Neural progenitor cell (in vitro differentiated cells): Measurements from ENCODE around the gene TMEM139. TPM values are rescaled to one million over a fixed set of nuclear protein-coding genes. Genes with fewer than 3 reads are reported as not detected.
"Not testable (repeated sequence)": the region's sequence is repeated elsewhere in the genome, so short reads cannot be mapped to it uniquely, and the experiment has no call there.

ENCODE experiments used
- DNase-seq: peaks from one replicate; pipeline ENCODE4 v3.0.0-alpha.2; 2016; ENCODE audit warnings: low spot score
- H2AFZ ChIP-seq: fragments of 200-600 bp; sonication (generic); replicated peaks from 2 replicates; pipeline ENCODE4 v1.6.1; 2016; ENCODE audit warnings: antibody characterized with exemption
- H3F3A ChIP-seq: fragments of 200-600 bp; sonication (generic); 2 replicates; pipeline ENCODE4 v1.6.1; 2016; ENCODE audit warnings: antibody characterized with exemption, low read depth
- H3K27ac ChIP-seq: fragments of 200-600 bp; sonication (generic); 2 replicates; pipeline ENCODE4 v1.5.1; 2016; ENCODE audit warnings: mild to moderate bottlenecking
- H3K27me3 ChIP-seq: fragments of 200-600 bp; sonication (generic); 2 replicates; pipeline ENCODE4 v1.6.1; 2016; ENCODE audit warnings: mild to moderate bottlenecking, moderate library complexity
- H3K36me3 ChIP-seq: fragments of 200-600 bp; sonication (generic); 2 replicates; pipeline ENCODE4 v1.5.1; 2016
- H3K4me1 ChIP-seq: fragments of 200-600 bp; sonication (generic); 2 replicates; pipeline ENCODE4 v1.6.1; 2016; ENCODE audit warnings: mixed run types
- H3K4me2 ChIP-seq: fragments of 200-600 bp; sonication (generic); 2 replicates; pipeline ENCODE4 v1.6.1; 2016
- H3K4me3 ChIP-seq: fragments of 200-600 bp; sonication (generic); 2 replicates; pipeline ENCODE4 v1.5.1; 2016
- H3K79me2 ChIP-seq: fragments of 200-600 bp; sonication (generic); 2 replicates; pipeline ENCODE4 v1.6.1; 2016; ENCODE audit warnings: low read depth
- H3K9ac ChIP-seq: fragments of 200-600 bp; sonication (generic); 2 replicates; pipeline ENCODE4 v1.6.1; 2016
- H3K9me3 ChIP-seq: fragments of 200-600 bp; sonication (generic); 2 replicates; pipeline ENCODE4 v1.5.1; 2016; ENCODE audit warnings: low read depth
- H4K20me1 ChIP-seq: fragments of 200-600 bp; sonication (generic); 2 replicates; pipeline ENCODE4 v1.6.1; 2016; ENCODE audit warnings: low read depth
- H3K27ac Mint-ChIP-seq: 3 replicates; pipeline ENCODE4 v1.8.0; 2021; ENCODE audit warnings: mixed read lengths
- H3K27me3 Mint-ChIP-seq: 2 replicates; pipeline ENCODE4 v1.8.0; 2022; ENCODE audit warnings: low read depth, mild to moderate bottlenecking, inconsistent platforms, moderate library complexity, mixed read lengths; ENCODE audit not compliant: insufficient read depth
- H3K36me3 Mint-ChIP-seq: 3 replicates; pipeline ENCODE4 v1.8.0; 2021; ENCODE audit warnings: mixed read lengths
- H3K4me1 Mint-ChIP-seq: 3 replicates; pipeline ENCODE4 v1.8.0; 2021; ENCODE audit warnings: mixed read lengths
- H3K4me3 Mint-ChIP-seq: 3 replicates; pipeline ENCODE4 v1.8.0; 2021; ENCODE audit warnings: mild to moderate bottlenecking, moderate library complexity, mixed read lengths
- H3K9me3 Mint-ChIP-seq: 3 replicates; pipeline ENCODE4 v1.8.0; 2020; ENCODE audit warnings: mixed read lengths
- EZH2 ChIP-seq: fragments of 200-600 bp; sonication (generic); IDR thresholded peaks from 2 replicates; pipeline ENCODE4 v1.6.1; 2017; ENCODE audit warnings: antibody characterized with exemption, mild to moderate bottlenecking, moderate library complexity
- EZH2phosphoT487 ChIP-seq: fragments of 200-600 bp; sonication (generic); IDR thresholded peaks from 2 replicates; pipeline ENCODE4 v1.6.1; 2017; ENCODE audit warnings: antibody characterized with exemption
- total RNA-seq: library from RNA; depleted of rRNA; stranded (reverse); fragments of >200 nt; gene quantifications from 2 replicates; pipeline ENCODE4 v1.2.3, GENCODE V29; 2015; ENCODE audit warnings: low replicate concordance
- TF ChIP-seq, protein P1 (sequence below): fragments of 200-600 bp; sonication (generic); IDR thresholded peaks from 2 replicates; pipeline ENCODE4 v1.5.1; 2017; ENCODE audit warnings: antibody characterized with exemption, mild to moderate bottlenecking

The TMEM139 gene
- total RNA-seq, 1 donor from 2014 or later, result 0.94 TPM

DNA sequence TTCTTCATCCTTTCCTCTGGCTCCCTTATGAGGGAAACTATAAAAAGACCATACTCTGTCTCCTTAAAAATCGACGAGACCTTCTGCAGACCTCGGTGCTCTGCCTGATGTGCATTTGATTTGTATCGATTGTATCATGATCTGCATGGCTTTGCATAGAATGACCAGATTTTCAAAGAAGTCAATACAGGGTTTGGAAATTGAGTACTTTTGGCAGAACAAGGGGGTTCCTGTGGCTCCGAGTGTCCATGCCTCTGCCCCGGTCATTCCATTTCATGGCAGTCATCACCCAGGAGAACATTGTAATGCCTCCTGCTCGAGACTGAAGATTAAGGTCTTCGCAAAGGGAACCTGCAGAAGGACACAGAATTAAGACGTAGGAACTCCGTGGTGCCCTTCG is 4.1 kb downstream of the TMEM139 start:
- Mint-ChIP-seq H3K36me3 (peaks cover 21% of the 10 kb centered on the region), H3K27me3 (peaks cover 2% of the 10 kb centered on the region), H3K9me3 (peaks cover 9% of the 10 kb centered on the region), H3K4me1 (peaks cover 41% of the 10 kb centered on the region), H3K27ac (peak overlapping the region; percentile 98), H3K4me3 (peak overlapping the region; percentile 97)
- Histone ChIP-seq H3K27ac (no peak overlapping the region), H3K4me2 (peak overlapping the region; percentile 87), H3K9me3 (peaks cover 6% of the 10 kb centered on the region), H3K27me3 (peaks cover 12% of the 10 kb centered on the region), H3K4me1 (peaks cover 18% of the 10 kb centered on the region), H3K36me3 (peaks cover 6% of the 10 kb centered on the region), H3K4me3 (peak overlapping the region; percentile 73), H3F3A (no peaks in the 10 kb centered on the region), H2AFZ (peak overlapping the region; percentile 53), H4K20me1 (peaks cover 24% of the 10 kb centered on the region), H3K9ac (peak overlapping the region; percentile 88), H3K79me2 (peaks cover 50% of the 10 kb centered on the region)
- TF ChIP-seq, protein P1, sequence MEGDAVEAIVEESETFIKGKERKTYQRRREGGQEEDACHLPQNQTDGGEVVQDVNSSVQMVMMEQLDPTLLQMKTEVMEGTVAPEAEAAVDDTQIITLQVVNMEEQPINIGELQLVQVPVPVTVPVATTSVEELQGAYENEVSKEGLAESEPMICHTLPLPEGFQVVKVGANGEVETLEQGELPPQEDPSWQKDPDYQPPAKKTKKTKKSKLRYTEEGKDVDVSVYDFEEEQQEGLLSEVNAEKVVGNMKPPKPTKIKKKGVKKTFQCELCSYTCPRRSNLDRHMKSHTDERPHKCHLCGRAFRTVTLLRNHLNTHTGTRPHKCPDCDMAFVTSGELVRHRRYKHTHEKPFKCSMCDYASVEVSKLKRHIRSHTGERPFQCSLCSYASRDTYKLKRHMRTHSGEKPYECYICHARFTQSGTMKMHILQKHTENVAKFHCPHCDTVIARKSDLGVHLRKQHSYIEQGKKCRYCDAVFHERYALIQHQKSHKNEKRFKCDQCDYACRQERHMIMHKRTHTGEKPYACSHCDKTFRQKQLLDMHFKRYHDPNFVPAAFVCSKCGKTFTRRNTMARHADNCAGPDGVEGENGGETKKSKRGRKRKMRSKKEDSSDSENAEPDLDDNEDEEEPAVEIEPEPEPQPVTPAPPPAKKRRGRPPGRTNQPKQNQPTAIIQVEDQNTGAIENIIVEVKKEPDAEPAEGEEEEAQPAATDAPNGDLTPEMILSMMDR, result no peak
- no peak for TF ChIP-seq EZH2
- no peak for TF ChIP-seq EZH2phosphoT487
- DNase-seq, result peak; percentile 16

DNA sequence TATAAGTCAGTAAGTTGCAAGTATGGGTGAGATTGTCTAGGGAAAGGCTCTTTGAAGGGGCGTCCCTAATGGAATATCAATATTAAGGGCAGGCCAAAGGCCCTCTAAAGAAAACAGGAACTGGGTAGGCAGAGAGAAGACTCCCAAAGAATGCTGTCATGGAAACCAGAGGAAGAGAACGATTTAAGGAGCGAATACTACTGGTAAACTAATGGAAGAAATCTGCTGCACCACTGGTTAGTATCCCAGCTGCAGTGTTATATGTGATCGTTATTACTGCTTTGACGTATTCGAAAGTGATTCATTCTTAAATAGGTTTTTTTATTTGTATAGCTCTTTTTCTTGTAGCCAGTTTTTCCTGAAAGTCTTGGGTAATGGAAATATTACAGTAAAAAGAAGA is 4.7 kb downstream of the TMEM139 start:
- Histone ChIP-seq H3K27me3 (peaks cover 12% of the 10 kb centered on the region), H3K4me1 (peaks cover 18% of the 10 kb centered on the region), H3K27ac (no peak overlapping the region), H3K9me3 (peaks cover 6% of the 10 kb centered on the region), H3K79me2 (peaks cover 50% of the 10 kb centered on the region), H3F3A (no peaks in the 10 kb centered on the region), H3K4me2 (peak overlapping the region; percentile 87), H4K20me1 (peaks cover 24% of the 10 kb centered on the region), H3K36me3 (peaks cover 10% of the 10 kb centered on the region), H2AFZ (no peak overlapping the region), H3K9ac (peak overlapping the region; percentile 88), H3K4me3 (peak overlapping the region; percentile 73)
- Mint-ChIP-seq H3K27ac (peak overlapping the region; percentile 98), H3K4me3 (peak overlapping the region; percentile 97), H3K4me1 (peaks cover 35% of the 10 kb centered on the region), H3K36me3 (peaks cover 27% of the 10 kb centered on the region), H3K9me3 (peaks cover 9% of the 10 kb centered on the region), H3K27me3 (peaks cover 2% of the 10 kb centered on the region)
- TF ChIP-seq EZH2, result no peak
- no peak for TF ChIP-seq EZH2phosphoT487
- TF ChIP-seq, protein P1, result no peak
- DNase-seq, result no peak

DNA sequence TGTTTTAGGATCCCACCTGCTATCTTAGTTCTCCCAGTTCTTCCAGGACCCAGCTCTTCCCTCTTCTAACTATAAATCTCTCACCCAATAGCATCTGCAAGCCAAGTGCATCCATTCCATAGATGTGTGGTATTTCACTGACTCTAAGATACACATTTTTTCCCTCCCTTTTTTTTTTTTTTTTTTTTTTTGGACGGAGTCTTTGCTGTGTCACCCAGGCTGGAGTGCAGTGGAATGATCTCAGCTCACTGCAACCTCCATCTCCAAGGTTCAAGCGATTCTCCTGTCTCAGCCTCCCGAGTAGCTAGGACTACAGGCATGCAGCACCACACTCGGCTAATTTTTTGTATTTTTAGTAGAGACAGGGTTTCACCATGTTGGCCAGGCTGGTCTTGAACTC is 5.1 kb downstream of the TMEM139 start:
- H3K27ac ChIP-seq, H3K9me3 ChIP-seq, DNase-seq, H3K9me3 Mint-ChIP-seq, H2AFZ ChIP-seq, H3K27me3 Mint-ChIP-seq, H3F3A ChIP-seq: not testable (repeated sequence)
- H3K4me2 ChIP-seq, result peak overlapping the region; percentile 87
- H3K36me3 Mint-ChIP-seq, result peaks cover 31% of the 10 kb centered on the region
- peak overlapping the region; percentile 88 for H3K9ac ChIP-seq
- peaks cover 10% of the 10 kb centered on the region for H3K36me3 ChIP-seq
- H3K4me1 ChIP-seq, result peaks cover 18% of the 10 kb centered on the region
- peak overlapping the region; percentile 5 for H3K27ac Mint-ChIP-seq
- H3K4me3 Mint-ChIP-seq, result peak overlapping the region; percentile 97
- H3K4me1 Mint-ChIP-seq, result peaks cover 31% of the 10 kb centered on the region
- H3K27me3 ChIP-seq, result peaks cover 12% of the 10 kb centered on the region
- H3K79me2 ChIP-seq, result peaks cover 50% of the 10 kb centered on the region
- H3K4me3 ChIP-seq, result peak overlapping the region; percentile 73
- H4K20me1 ChIP-seq, result peaks cover 24% of the 10 kb centered on the region

DNA sequence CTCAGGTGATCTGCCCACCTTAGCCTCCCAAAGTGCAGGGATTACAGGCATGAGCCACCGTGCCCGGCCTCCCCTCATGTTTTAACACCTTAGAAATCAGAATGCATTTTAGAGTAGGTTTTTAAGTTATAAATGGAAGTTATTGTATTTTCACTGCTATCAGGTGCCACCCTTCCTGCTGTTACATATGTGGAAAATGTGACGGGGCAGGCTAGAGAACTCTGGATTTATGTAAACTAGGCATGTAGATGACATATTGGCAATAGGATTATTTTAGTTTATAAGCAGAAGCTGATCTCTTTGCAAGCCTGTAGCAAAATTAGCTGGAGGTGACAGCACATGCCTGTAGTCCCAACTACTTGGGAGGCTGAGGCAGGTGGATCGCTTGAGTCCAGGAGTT is 5.5 kb downstream of the TMEM139 start:
- Mint-ChIP-seq H3K27me3 (peaks cover 6% of the 10 kb centered on the region), H3K9me3 (peaks cover 7% of the 10 kb centered on the region), H3K4me3 (peak overlapping the region; percentile 67), H3K27ac (no peak overlapping the region), H3K36me3 (peaks cover 31% of the 10 kb centered on the region), H3K4me1 (peaks cover 28% of the 10 kb centered on the region)
- Histone ChIP-seq H3K27ac (no peak overlapping the region), H3K79me2 (peaks cover 50% of the 10 kb centered on the region), H3K36me3 (peaks cover 10% of the 10 kb centered on the region), H2AFZ (no peak overlapping the region), H3K9ac (no peak overlapping the region), H4K20me1 (peaks cover 24% of the 10 kb centered on the region), H3K9me3 (peaks cover 6% of the 10 kb centered on the region), H3K27me3 (peaks cover 12% of the 10 kb centered on the region), H3K4me2 (peak overlapping the region; percentile 87), H3F3A (no peaks in the 10 kb centered on the region), H3K4me1 (peaks cover 18% of the 10 kb centered on the region), H3K4me3 (peak overlapping the region; percentile 73)
- TF ChIP-seq EZH2, result no peak
- TF ChIP-seq, protein P1, result no peak
- TF ChIP-seq EZH2phosphoT487, result no peak
- no peak for DNase-seq
